Fibroblast of lung (primary cell): ENCODE measurements around the gene FAM20B. TPM values are rescaled to one million over a fixed set of nuclear protein-coding genes. Genes with fewer than 3 reads are reported as not detected.

Source experiments
- DNase-seq, 2 donors: peaks; one replicate each; pipeline versions ENCODE4 v3.0.0 to v3.0.0-alpha.2; 2010; ENCODE audit warnings: low read depth in 2 of 2
- H2AFZ ChIP-seq: 2 replicates; pipeline ENCODE4 v1.5.1; 2012; ENCODE audit warnings: low read length, control low read depth, inconsistent platforms
- H3K27ac ChIP-seq: 2 replicates; pipeline ENCODE4 v1.5.1; 2011; ENCODE audit warnings: low read length, control low read depth; ENCODE audit not compliant: insufficient read depth
- H3K27me3 ChIP-seq: 2 replicates; pipeline ENCODE4 v1.5.1; 2011; ENCODE audit warnings: mild to moderate bottlenecking, low read length; ENCODE audit not compliant: control insufficient read depth, insufficient read depth
- H3K36me3 ChIP-seq: 2 replicates; pipeline ENCODE4 v1.5.1; 2011; ENCODE audit warnings: low read length; ENCODE audit not compliant: control insufficient read depth, insufficient read depth
- H3K4me1 ChIP-seq: 2 replicates; pipeline ENCODE4 v1.5.1; 2011; ENCODE audit warnings: low read length; ENCODE audit not compliant: control insufficient read depth, insufficient read depth; ENCODE audit errors: extremely low read depth
- H3K4me2 ChIP-seq: 2 replicates; pipeline ENCODE4 v1.5.1; 2011; ENCODE audit warnings: low read length, control low read depth; ENCODE audit not compliant: insufficient read depth; ENCODE audit errors: extremely low read depth
- H3K4me3 ChIP-seq, 4 experiments: fragments of 200-600 bp in 1 of 4; sonication (generic) in 1 of 4; replicated peaks in 1 of 4; 2 replicates each; pipeline ENCODE4 v1.5.1; 2011 to 2016; ENCODE audit warnings: low read length in 4 of 4, low read depth in 3 of 4, mild to moderate bottlenecking in 3 of 4, control low read depth in 2 of 4, inconsistent platforms in 1 of 4, mixed read lengths in 1 of 4; ENCODE audit not compliant: insufficient read depth in 1 of 4; ENCODE audit errors: control extremely low read depth in 1 of 4
- H3K79me2 ChIP-seq: 2 replicates; pipeline ENCODE4 v1.5.1; 2012; ENCODE audit warnings: mild to moderate bottlenecking, low read length, inconsistent platforms; ENCODE audit not compliant: control insufficient read depth, insufficient read depth
- H3K9ac ChIP-seq: 2 replicates; pipeline ENCODE4 v1.5.1; 2011; ENCODE audit warnings: mild to moderate bottlenecking, low read length, control low read depth; ENCODE audit not compliant: insufficient read depth
- H3K9me3 ChIP-seq: 2 replicates; pipeline ENCODE4 v1.5.1; 2012; ENCODE audit warnings: low read depth, low read length; ENCODE audit not compliant: control insufficient read depth, insufficient read depth
- H4K20me1 ChIP-seq: 2 replicates; pipeline ENCODE4 v1.5.1; 2011; ENCODE audit warnings: low read length; ENCODE audit not compliant: control insufficient read depth, insufficient read depth; ENCODE audit errors: extremely low read depth
- EZH2 ChIP-seq: IDR thresholded peaks from 2 replicates; pipeline ENCODE4 v1.5.1; 2012; ENCODE audit warnings: low read length, control low read depth, mild to moderate bottlenecking; ENCODE audit errors: missing control alignments
- polyA plus RNA-seq, 2 donors: library from polyadenylated mRNA; depleted of rRNA in 1 of 2; stranded (reverse) in 1 of 2; unstranded in 1 of 2; fragments of >200 nt; gene quantifications; 2 replicates each; pipeline ENCODE4 v1.2.1, GENCODE V29; 2011 to 2012; ENCODE audit warnings: missing spikeins in 1 of 2
- total RNA-seq: library from RNA; depleted of rRNA; stranded (reverse); fragments of >200 nt; gene quantifications from 2 replicates; pipeline ENCODE4 v1.2.1, GENCODE V29; 2014
- TF ChIP-seq, protein P1 (sequence below), 2 donors: IDR thresholded peaks in 1 of 2; conservative IDR thresholded peaks in 1 of 2; 1 replicate in 1 of 2; 2 replicates in 1 of 2; pipeline ENCODE4 v1.5.1; 2011 to 2012; ENCODE audit warnings: low read length in 2 of 2, control low read depth in 1 of 2, inconsistent platforms in 1 of 2, low read depth in 1 of 2, mild to moderate bottlenecking in 1 of 2

Gene FAM20B
- total and polyA plus RNA-seq, 2 donors (not counting 1 experiment from before 2014, with no cell fraction given), result 42.1 to 45.2 TPM

DNA sequence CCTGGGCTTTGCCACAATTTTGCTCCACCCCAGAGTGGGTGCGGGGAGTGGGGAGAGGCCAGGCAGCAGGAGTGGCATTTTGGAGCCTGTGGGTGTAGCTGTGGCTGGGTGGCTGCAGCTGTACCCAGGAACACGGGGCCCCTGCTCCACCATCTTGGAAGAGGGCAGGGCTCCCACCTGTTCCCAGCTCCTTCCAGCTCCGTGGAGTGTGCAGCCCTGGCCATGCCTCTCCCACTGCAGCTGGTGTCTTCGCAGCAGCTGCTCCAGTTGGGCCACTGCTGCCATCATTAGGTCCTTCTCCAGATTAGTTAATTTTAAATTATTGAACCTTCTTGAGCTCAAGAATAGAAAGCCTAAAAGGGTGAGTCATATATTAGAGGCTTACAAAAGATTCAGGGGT, 17.6 kb downstream of the FAM20B start:
- Histone ChIP-seq H3K27me3 (no peaks in the 10 kb centered on the region), H2AFZ (no peak overlapping the region), H4K20me1 (no peaks in the 10 kb centered on the region), H3K79me2 (peaks cover 24% of the 10 kb centered on the region), H3K4me1 (peaks cover 6% of the 10 kb centered on the region), H3K9me3 (no peaks in the 10 kb centered on the region), H3K4me2 (no peak overlapping the region), H3K36me3 (peaks cover 1% of the 10 kb centered on the region), H3K4me3 (no peak overlapping the region), H3K27ac (no peak overlapping the region), H3K9ac (no peak overlapping the region)
- no peak for TF ChIP-seq EZH2
- TF ChIP-seq, protein P1, sequence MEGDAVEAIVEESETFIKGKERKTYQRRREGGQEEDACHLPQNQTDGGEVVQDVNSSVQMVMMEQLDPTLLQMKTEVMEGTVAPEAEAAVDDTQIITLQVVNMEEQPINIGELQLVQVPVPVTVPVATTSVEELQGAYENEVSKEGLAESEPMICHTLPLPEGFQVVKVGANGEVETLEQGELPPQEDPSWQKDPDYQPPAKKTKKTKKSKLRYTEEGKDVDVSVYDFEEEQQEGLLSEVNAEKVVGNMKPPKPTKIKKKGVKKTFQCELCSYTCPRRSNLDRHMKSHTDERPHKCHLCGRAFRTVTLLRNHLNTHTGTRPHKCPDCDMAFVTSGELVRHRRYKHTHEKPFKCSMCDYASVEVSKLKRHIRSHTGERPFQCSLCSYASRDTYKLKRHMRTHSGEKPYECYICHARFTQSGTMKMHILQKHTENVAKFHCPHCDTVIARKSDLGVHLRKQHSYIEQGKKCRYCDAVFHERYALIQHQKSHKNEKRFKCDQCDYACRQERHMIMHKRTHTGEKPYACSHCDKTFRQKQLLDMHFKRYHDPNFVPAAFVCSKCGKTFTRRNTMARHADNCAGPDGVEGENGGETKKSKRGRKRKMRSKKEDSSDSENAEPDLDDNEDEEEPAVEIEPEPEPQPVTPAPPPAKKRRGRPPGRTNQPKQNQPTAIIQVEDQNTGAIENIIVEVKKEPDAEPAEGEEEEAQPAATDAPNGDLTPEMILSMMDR (conservative IDR thresholded peaks at IDR 0.05 in 1 of 2, IDR thresholded peaks at IDR 0.05 in 1 of 2; ENCODE audit: low read depth in 1 of 2, low read length in 2 of 2), result no peak
- DNase-seq, result no peak

DNA sequence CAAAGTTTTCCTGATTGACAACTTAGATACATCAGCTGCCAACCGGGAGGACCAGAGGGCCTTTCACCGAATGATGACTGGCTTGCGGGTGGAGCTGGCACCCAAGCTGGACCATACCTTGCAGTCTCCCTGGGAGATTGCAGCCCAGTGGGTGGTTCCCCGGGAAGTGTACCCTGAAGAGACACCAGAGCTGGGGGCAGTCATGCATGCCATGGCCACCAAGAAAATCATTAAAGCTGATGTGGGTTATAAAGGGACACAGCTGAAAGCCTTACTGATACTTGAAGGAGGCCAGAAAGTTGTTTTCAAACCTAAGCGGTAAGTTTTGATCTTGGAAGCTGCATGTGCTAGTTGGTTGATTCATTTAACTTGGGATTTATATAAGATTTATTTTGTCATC, 18.2 kb downstream of the FAM20B start:
- H3K79me2 ChIP-seq, result peaks cover 21% of the 10 kb centered on the region
- no peaks in the 10 kb centered on the region for H3K9me3 ChIP-seq
- no peak for TF ChIP-seq EZH2
- TF ChIP-seq, protein P1 (conservative IDR thresholded peaks at IDR 0.05 in 1 of 2, IDR thresholded peaks at IDR 0.05 in 1 of 2; ENCODE audit: low read depth in 1 of 2, low read length in 2 of 2), result no peak
- no peak overlapping the region for H3K9ac ChIP-seq
- H3K27ac ChIP-seq, result no peak overlapping the region
- no peak overlapping the region for H3K4me3 ChIP-seq
- no peak for DNase-seq
- H3K4me2 ChIP-seq, result no peak overlapping the region
- H4K20me1 ChIP-seq, result no peaks in the 10 kb centered on the region
- H3K27me3 ChIP-seq, result no peaks in the 10 kb centered on the region
- H2AFZ ChIP-seq, result no peak overlapping the region
- H3K4me1 ChIP-seq, result peaks cover 2% of the 10 kb centered on the region
- peaks cover 1% of the 10 kb centered on the region for H3K36me3 ChIP-seq

DNA sequence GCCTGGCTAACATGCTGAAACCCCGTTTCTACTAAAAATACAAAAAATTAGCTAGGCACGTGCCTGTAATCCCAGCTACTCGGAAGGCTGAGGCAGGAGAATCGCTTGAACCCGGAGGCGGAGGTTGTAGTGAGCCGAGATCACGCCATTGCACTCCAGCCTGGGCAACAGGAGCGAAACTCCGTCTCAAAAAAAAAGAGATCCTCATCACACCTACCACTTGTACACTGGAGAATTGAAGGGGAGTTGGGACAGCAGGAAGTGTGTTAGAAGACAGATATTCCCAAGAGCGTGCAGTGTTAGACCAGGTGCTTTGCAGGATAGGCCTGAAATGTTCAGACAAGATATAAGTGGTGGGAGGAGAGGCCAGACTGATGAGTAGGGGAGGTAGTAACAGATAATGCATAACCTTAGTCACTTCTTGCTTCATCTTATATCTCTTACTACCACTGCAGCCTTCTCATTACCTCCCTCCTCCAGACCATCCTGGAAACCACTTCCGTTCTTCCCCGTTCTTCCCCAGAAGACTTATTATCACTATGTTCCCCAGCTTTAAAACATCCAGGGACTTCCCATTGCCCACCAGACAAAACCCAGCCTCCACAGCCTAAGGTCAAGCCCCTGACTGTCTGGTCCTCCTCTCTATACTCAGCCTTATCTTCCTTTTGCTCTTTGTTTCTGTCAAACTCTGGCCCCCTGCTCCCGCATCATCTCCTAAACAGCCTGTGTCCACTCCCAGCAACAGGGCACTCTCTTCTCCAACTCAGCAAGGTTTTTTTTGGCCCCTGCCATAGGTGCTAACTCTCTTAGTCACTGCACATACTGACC, 21.3 kb downstream of the FAM20B start:
- Histone ChIP-seq H3K79me2 (peaks cover 12% of the 10 kb centered on the region), H3K4me2 (no peak overlapping the region), H3K36me3 (peaks cover 1% of the 10 kb centered on the region), H3K9me3 (no peaks in the 10 kb centered on the region), H3K4me1 (no peaks in the 10 kb centered on the region), H4K20me1 (no peaks in the 10 kb centered on the region), H3K4me3 (no peak overlapping the region), H3K27me3 (no peaks in the 10 kb centered on the region), H2AFZ (no peak overlapping the region), H3K27ac (no peak overlapping the region), H3K9ac (no peak overlapping the region)
- no peak for DNase-seq
- no peak for TF ChIP-seq EZH2
